Ovary (tissue), 9 donors: ENCODE results near the gene HEATR5A. TPM values are rescaled to one million over a fixed set of nuclear protein-coding genes. Genes with fewer than 3 reads are reported as not detected.
"Not testable (repeated sequence)": the region's sequence is repeated elsewhere in the genome, so short reads cannot be mapped to it uniquely, and the experiment has no call there.

Experiments
- DNase-seq, 5 donors: peaks; one replicate each; pipeline ENCODE4 v3.0.0-alpha.2; 2019 to 2020
- H3K27ac ChIP-seq, 2 donors: fragments of 200-600 bp; one replicate each; pipeline versions ENCODE4 v1.5.1 to v1.8.0; 2019 to 2022
- H3K27me3 ChIP-seq: fragments of 200-600 bp; one replicate; pipeline ENCODE4 v1.8.0; 2022
- H3K36me3 ChIP-seq: fragments of 200-600 bp; sonication (generic); one replicate; pipeline ENCODE4 v1.5.1; 2019
- H3K4me1 ChIP-seq: one replicate; pipeline ENCODE4 v1.8.1; 2013; ENCODE audit warnings: mild to moderate bottlenecking, moderate library complexity; ENCODE audit not compliant: insufficient read depth
- H3K4me3 ChIP-seq: fragments of 200-600 bp; sonication (generic); one replicate; pipeline ENCODE4 v1.5.1; 2017
- H3K9me3 ChIP-seq, 2 donors: fragments of 200-600 bp in 1 of 2; sonication (generic) in 1 of 2; one replicate each; pipeline versions ENCODE4 v1.5.1 to v1.8.1; 2013 to 2019; ENCODE audit warnings: mild to moderate bottlenecking in 1 of 2, moderate library complexity in 1 of 2
- CTCF ChIP-seq, 3 donors: fragments of 450-650 bp in 2 of 3; fragments of 200-600 bp in 1 of 3; IDR thresholded peaks; one replicate each; pipeline versions ENCODE4 v1.5.1 to v1.8.0; 2016 to 2022; ENCODE audit warnings: antibody characterized with exemption in 3 of 3, mild to moderate bottlenecking in 1 of 3
- EP300 ChIP-seq: sonication (generic); formaldehyde crosslinking; IDR thresholded peaks from one replicate; pipeline ENCODE4 v1.6.1; 2017; ENCODE audit warnings: antibody characterized with exemption
- POLR2A ChIP-seq: fragments of 450-650 bp; IDR thresholded peaks from one replicate; pipeline ENCODE4 v1.6.1; 2017; ENCODE audit warnings: antibody characterized with exemption, mild to moderate bottlenecking, moderate library complexity
- WGBS, 3 donors: extraction: QIAGEN DNeasy Blood & Tissue Kit in 1 of 3; methylation state at CpG; one replicate each; pipeline versions ENCODE4 v1.1.5 to v1.1.7; 2013 to 2017; 5-methylcytosine and 5-hydroxymethylcytosine counted together
- intact Hi-C, 4 donors: fragments of 100-400 bp; cut with DNase I; formaldehyde crosslinking; loops; one replicate each; pipeline versions ENCODE4 v1.11.0 to v1.15.1; 2022 to 2023
- polyA plus RNA-seq, 2 donors: library from polyadenylated mRNA; stranded (reverse); fragments of 200-250 nt in 1 of 2; fragments of 350-450 nt in 1 of 2; fragmentation: Illumina TruSeq in 1 of 2; extraction: RNeasy Lipid Tissue Mini Kit (QIAGEN cat#74804) in 1 of 2; gene quantifications; one replicate each; pipeline ENCODE4 v1.2.3, GENCODE V29; 2013 to 2014
- total RNA-seq, 7 donors: library from RNA; depleted of rRNA in 2 of 7; stranded (reverse); fragments of >200 nt in 2 of 7; fragmentation: NEBNext Ultra II Directional in 3 of 7; extraction: Animal tissue kit (Norgen Biotek cat#: 25700) in 3 of 7; gene quantifications; one replicate each; pipeline versions ENCODE4 v1.1.0 to v1.2.4, GENCODE V29; 2016 to 2023
- donor health status: DM: no; HTN: no; CAD: no; lungs with moderate emphysema.
- donor health status: DM: no; HTN: no; CAD: no.
- donor health status: Bipolar disorder and iron deficiency.
- donor health status: DM: yes; HTN: yes; CAD: no.
- donor health status: DM: no; HTN: no; CAD: no.
- donor health status: DM: yes; HTN: yes; CAD: no.

HEATR5A gene
- total and polyA plus RNA-seq, 9 donors = 6.2 to 32.9 (median 22.4) TPM

- Histone ChIP-seq H3K4me3 (no peak overlapping the region), H3K9me3 (no peaks in the 10 kb centered on the region), H3K4me1 (no peaks in the 10 kb centered on the region), H3K27me3 (no peaks in the 10 kb centered on the region), H3K36me3 (no peaks in the 10 kb centered on the region), H3K27ac (no peak overlapping the region)
- intact Hi-C loops = no loop called here
- no peak for TF ChIP-seq POLR2A
- no peak for TF ChIP-seq EP300
- TF ChIP-seq CTCF (IDR thresholded peaks at IDR 0.05) = no peak
- WGBS, 3 donors = 93 to 100% (median 97%) methylated on average over 1 of the region's 1 CpG
- DNase-seq = no peak
These were observed 167.5 kb downstream of the HEATR5A start for GRCh38 chr14:31252865-31253264.

GRCh38 chr14:31251028-31251958 is 169.1 kb downstream of the HEATR5A start:
- no peak for DNase-seq
- TF ChIP-seq CTCF (IDR thresholded peaks at IDR 0.05) (no peak), EP300 (no peak), POLR2A (no peak)
- Histone ChIP-seq H3K27me3 (no peaks in the 10 kb centered on the region), H3K9me3 (no peaks in the 10 kb centered on the region), H3K36me3 (no peaks in the 10 kb centered on the region), H3K27ac (no peak overlapping the region), H3K4me3 (no peak overlapping the region), H3K4me1 (no peaks in the 10 kb centered on the region)
- WGBS, 3 donors = 64 to 84% (median 73%) methylated on average over 10 of the region's 10 CpGs
- intact Hi-C loops = no loop called here

- intact Hi-C loops = no loop called here
- TF ChIP-seq CTCF (IDR thresholded peaks at IDR 0.05) (no peak), EP300 (no peak), POLR2A (no peak)
- 41 to 55% (median 50%) methylated on average over 3 of the region's 3 CpGs for WGBS, 3 donors
- Histone ChIP-seq H3K9me3 (no peaks in the 10 kb centered on the region), H3K36me3 (no peaks in the 10 kb centered on the region), H3K4me1 (peaks cover 7% of the 10 kb centered on the region), H3K27me3 (no peaks in the 10 kb centered on the region), H3K27ac (no peak overlapping the region), H3K4me3 (no peak overlapping the region)
- no peak for DNase-seq
These were observed 175.7 kb downstream of the HEATR5A start for GRCh38 chr14:31244626-31245025.

GRCh38 chr14:31243860-31244259 is 176.5 kb downstream of the HEATR5A start:
- intact Hi-C loops = no loop called here
- WGBS, 3 donors = 88 to 90% (median 90%) methylated on average over 8 of the region's 8 CpGs
- no peak for DNase-seq
- Histone ChIP-seq H3K9me3 (no peaks in the 10 kb centered on the region), H3K27me3 (no peaks in the 10 kb centered on the region), H3K27ac (no peak overlapping the region), H3K4me1 (peaks cover 7% of the 10 kb centered on the region), H3K4me3 (no peak overlapping the region), H3K36me3 (no peaks in the 10 kb centered on the region)
- TF ChIP-seq POLR2A = no peak
- no peak for TF ChIP-seq CTCF (IDR thresholded peaks at IDR 0.05)
- no peak for TF ChIP-seq EP300

DNA sequence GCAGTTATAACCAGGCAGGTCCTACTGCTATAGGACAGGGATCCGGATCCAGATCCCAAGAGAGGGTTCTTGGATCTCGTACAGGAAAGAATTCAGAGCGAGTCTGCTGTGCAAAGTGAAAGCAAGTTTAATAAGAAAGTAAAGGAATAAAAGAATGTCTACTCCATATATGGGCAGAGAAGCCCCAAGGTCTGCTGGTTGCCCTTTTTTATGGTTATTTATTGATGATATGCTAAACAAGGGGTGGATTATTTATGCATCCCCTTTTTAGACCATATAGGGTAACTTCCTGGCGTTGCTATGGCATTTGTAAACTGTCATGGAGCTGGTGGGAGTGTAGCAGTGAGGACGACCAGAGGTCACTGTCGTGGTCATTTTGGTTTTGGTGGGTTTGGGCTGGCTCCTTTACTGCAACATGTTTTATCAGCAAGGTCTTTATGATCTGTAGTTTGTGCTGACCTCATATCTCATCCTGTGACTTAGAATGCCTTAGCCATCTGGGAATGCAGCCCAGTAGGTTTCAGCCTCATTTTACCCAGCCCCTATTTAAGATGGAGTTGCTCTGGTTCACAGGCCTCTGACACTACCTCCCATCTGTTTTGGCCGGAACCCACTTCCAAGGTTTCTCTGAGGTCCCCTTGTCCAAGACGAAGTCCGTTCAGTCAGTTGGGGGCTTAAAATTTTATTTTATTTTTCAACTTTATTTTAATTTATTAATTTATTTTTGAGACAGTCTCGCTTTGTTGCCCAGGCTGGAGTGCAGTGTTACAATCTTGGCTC is 178.0 kb downstream of the HEATR5A start:
- WGBS, 3 donors = 43 to 48% (median 44%) methylated on average over 10 of the region's 10 CpGs
- intact Hi-C loops, H3K27me3 ChIP-seq, DNase-seq, H3K4me1 ChIP-seq, H3K4me3 ChIP-seq, H3K27ac ChIP-seq, H3K9me3 ChIP-seq, H3K36me3 ChIP-seq: not testable (repeated sequence)
